ENCODE results near the gene KAZN.

- TF ChIP-seq EZH2phosphoT487 (IDR thresholded peaks at IDR 0.05; ENCODE audit: low read depth, severe bottlenecking, unreplicated experiment) (no peak), CTCF (IDR thresholded peaks at IDR 0.05; ENCODE audit: poor library complexity) (no peak)
Observed at GRCh38 chr1:15150376-15150775, 551.9 kb downstream of the KAZN start.
